ENCODE measurements around the gene MRPL53. TPM values are rescaled to one million over a fixed set of nuclear protein-coding genes. Genes with fewer than 3 reads are reported as not detected.
A peak's percentile ranks its signal among the peaks of the same experiment; 100 is the strongest.

Gene MRPL53
- total and polyA plus RNA-seq, 2 of the 13 experiments (the other 11 are each of a cell fraction or from before 2014, with no cell fraction given), result 34.3 to 51.9 TPM

- TF ChIP-seq, protein P1, sequence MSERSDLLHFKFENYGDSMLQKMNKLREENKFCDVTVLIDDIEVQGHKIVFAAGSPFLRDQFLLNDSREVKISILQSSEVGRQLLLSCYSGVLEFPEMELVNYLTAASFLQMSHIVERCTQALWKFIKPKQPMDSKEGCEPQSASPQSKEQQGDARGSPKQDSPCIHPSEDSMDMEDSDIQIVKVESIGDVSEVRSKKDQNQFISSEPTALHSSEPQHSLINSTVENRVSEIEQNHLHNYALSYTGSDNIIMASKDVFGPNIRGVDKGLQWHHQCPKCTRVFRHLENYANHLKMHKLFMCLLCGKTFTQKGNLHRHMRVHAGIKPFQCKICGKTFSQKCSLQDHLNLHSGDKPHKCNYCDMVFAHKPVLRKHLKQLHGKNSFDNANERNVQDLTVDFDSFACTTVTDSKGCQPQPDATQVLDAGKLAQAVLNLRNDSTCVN (CRISPR knock-in tag; IDR thresholded peaks at IDR 0.05; ENCODE audit: borderline replicate concordance), result 0 out of 2 replicates have a peak, but pooled peaks have one; percentile 59
- peak; percentile 82 for TF ChIP-seq PHF8 (CRISPR knock-in tag; IDR thresholded peaks at IDR 0.05)
- peak; percentile 93 for TF ChIP-seq BRD4 (CRISPR knock-in tag; IDR thresholded peaks at IDR 0.05)
- no peak for TF ChIP-seq YY1 (IDR thresholded peaks at IDR 0.05; ENCODE audit: insufficient read depth, insufficient replicate concordance, low read depth, low read length)
- peak; percentile 51; the same call in 1 of the 2 replicates for TF ChIP-seq ETV6 (CRISPR knock-in tag; conservative IDR thresholded peaks at IDR 0.05)
- no peak; the same call in 1 of the 2 replicates for TF ChIP-seq ZKSCAN5 (CRISPR knock-in tag; IDR thresholded peaks at IDR 0.05)
- TF ChIP-seq MBD4 (IDR thresholded peaks at IDR 0.05; ENCODE audit: borderline replicate concordance, low read length), result no peak
- TF ChIP-seq NFATC3 (CRISPR knock-in tag; IDR thresholded peaks at IDR 0.05), result peak; percentile 64; the same call in 1 of the 2 replicates
- TF ChIP-seq SATB2 (CRISPR knock-in tag; IDR thresholded peaks at IDR 0.05), result 0 out of 2 replicates have a peak, but pooled peaks have one; percentile 81
- TF ChIP-seq, protein P2, sequence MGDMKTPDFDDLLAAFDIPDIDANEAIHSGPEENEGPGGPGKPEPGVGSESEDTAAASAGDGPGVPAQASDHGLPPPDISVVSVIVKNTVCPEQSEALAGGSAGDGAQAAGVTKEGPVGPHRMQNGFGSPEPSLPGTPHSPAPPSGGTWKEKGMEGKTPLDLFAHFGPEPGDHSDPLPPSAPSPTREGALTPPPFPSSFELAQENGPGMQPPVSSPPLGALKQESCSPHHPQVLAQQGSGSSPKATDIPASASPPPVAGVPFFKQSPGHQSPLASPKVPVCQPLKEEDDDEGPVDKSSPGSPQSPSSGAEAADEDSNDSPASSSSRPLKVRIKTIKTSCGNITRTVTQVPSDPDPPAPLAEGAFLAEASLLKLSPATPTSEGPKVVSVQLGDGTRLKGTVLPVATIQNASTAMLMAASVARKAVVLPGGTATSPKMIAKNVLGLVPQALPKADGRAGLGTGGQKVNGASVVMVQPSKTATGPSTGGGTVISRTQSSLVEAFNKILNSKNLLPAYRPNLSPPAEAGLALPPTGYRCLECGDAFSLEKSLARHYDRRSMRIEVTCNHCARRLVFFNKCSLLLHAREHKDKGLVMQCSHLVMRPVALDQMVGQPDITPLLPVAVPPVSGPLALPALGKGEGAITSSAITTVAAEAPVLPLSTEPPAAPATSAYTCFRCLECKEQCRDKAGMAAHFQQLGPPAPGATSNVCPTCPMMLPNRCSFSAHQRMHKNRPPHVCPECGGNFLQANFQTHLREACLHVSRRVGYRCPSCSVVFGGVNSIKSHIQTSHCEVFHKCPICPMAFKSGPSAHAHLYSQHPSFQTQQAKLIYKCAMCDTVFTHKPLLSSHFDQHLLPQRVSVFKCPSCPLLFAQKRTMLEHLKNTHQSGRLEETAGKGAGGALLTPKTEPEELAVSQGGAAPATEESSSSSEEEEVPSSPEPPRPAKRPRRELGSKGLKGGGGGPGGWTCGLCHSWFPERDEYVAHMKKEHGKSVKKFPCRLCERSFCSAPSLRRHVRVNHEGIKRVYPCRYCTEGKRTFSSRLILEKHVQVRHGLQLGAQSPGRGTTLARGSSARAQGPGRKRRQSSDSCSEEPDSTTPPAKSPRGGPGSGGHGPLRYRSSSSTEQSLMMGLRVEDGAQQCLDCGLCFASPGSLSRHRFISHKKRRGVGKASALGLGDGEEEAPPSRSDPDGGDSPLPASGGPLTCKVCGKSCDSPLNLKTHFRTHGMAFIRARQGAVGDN (CRISPR knock-in tag; IDR thresholded peaks at IDR 0.05), result peak; percentile 89
- TF ChIP-seq ZNF512 (CRISPR knock-in tag; IDR thresholded peaks at IDR 0.05), result no peak
- TF ChIP-seq SSRP1 (CRISPR knock-in tag; IDR thresholded peaks at IDR 0.05), result no peak; the same call in 1 of the 2 replicates
- TF ChIP-seq LBX2 (CRISPR knock-in tag; IDR thresholded peaks at IDR 0.05; ENCODE audit: borderline replicate concordance), result no peak
- TF ChIP-seq KAT8 (CRISPR knock-in tag; IDR thresholded peaks at IDR 0.05), result peak; percentile 49
- no peak for TF ChIP-seq PAF1 (CRISPR knock-in tag; IDR thresholded peaks at IDR 0.05)
- TF ChIP-seq ASH2L (IDR thresholded peaks at IDR 0.05; ENCODE audit: insufficient read length, low read depth, low read length), result peak; percentile 75
- TF ChIP-seq, protein P3, sequence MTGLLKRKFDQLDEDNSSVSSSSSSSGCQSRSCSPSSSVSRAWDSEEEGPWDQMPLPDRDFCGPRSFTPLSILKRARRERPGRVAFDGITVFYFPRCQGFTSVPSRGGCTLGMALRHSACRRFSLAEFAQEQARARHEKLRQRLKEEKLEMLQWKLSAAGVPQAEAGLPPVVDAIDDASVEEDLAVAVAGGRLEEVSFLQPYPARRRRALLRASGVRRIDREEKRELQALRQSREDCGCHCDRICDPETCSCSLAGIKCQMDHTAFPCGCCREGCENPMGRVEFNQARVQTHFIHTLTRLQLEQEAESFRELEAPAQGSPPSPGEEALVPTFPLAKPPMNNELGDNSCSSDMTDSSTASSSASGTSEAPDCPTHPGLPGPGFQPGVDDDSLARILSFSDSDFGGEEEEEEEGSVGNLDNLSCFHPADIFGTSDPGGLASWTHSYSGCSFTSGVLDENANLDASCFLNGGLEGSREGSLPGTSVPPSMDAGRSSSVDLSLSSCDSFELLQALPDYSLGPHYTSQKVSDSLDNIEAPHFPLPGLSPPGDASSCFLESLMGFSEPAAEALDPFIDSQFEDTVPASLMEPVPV (CRISPR knock-in tag; IDR thresholded peaks at IDR 0.05), result peak; percentile 35
- TF ChIP-seq ZNF619 (CRISPR knock-in tag; IDR thresholded peaks at IDR 0.05), result no peak; the same call in none of the 2 replicates
- peak; percentile 86 for TF ChIP-seq SALL1 (CRISPR knock-in tag; IDR thresholded peaks at IDR 0.05)
- peak; percentile 30; the same call in 1 of the 2 replicates for TF ChIP-seq HNF4A (CRISPR knock-in tag; IDR thresholded peaks at IDR 0.05)
- TF ChIP-seq KLF11 (CRISPR knock-in tag; IDR thresholded peaks at IDR 0.05), result peak; percentile 94
These were observed 30.6 kb downstream of the MRPL53 start, which contains the start of gene RTKN (continued) for GRCh38 chr2:74441690-74442482.

Data from HepG2 (cell line).